GM18505 (cell line): ENCODE measurements around the gene TMEM229B.
A peak's percentile ranks its signal among the peaks of the same experiment; 100 is the strongest.

Source experiments
- ATAC-seq: cut with Tn5 transposase; IDR thresholded peaks from one replicate; pipeline ENCODE4 v1.9.1; 2021; ENCODE audit not compliant: unreplicated experiment
- POLR2A ChIP-seq: IDR thresholded peaks from 4 replicates; pipeline ENCODE4 v1.6.1; 2011; ENCODE audit warnings: borderline replicate concordance; ENCODE audit not compliant: insufficient read depth, insufficient read length; ENCODE audit errors: extremely low read depth

TMEM229B gene

DNA sequence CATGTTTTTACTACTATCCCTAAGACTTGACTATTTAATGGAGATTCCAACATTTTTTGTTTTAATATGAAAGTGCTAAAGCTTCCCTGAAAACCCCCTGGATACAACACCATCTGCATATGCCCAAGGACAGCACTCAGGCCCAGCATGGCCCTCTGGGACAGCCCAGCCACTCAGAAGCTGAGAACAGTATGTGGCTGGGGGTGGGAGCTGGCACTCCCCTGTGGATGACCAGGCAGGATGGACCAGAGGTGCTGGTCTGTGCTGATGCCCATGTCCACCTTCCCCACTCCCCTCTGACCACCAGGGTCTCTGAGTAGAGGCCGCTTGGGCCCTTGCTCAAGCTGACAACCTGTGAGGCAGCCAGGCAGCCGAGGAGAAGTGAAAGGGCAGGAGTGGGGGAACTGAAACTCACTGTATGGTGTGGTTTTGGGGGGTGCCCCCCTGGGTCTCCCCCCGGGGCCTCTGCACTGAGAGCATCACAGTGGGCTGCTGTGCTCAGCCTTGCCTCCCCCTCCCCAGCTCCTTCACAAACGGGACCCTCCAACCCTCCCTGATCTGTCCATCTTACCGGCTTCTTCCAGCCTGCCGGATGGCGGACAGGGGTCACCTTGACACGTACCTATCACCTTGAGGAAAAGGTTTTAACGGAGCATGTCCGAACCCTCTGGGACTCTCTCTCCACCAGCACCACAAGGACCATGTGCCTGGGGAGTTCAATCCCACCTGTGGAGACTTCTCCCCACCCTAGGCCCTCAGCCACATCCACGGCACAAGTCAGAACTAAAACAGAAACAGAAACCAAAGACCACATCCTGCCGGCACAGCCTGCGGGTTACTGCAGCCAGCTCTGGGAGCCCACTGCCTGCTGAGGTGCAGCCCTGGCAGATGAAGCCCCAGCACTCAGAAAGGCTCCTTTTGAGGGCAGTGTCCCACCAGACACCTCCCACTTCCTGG, at the start of gene TMEM229B:
TSS of gene TMEM229B (minus strand) at position 785 of the 957 bp plus-strand sequence. CDS start 14,798 bp downstream, outside the sequence.
- ATAC-seq = peak; percentile 90
- TF ChIP-seq POLR2A = no peak

DNA sequence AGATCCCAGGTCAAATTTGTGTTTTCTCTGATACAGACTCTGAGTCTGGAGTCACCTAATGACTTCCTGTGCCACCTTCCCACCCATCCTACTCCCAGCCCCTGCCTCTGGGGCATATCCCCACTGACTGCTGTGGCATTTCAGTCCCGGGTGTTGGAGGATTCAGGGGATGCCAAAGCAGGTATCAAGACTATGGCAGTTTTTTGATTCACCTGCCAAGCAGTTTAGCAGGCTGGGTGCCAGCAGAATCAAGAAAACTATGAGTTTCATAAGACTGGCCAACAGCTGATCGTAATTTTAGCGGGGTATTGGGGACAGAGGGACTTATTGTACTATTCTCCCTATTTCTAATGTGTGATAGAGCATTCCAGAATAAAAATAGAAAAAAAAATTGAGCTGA, 49.2 kb upstream of the TMEM229B start:
- no peak for TF ChIP-seq POLR2A
- ATAC-seq = no peak

DNA sequence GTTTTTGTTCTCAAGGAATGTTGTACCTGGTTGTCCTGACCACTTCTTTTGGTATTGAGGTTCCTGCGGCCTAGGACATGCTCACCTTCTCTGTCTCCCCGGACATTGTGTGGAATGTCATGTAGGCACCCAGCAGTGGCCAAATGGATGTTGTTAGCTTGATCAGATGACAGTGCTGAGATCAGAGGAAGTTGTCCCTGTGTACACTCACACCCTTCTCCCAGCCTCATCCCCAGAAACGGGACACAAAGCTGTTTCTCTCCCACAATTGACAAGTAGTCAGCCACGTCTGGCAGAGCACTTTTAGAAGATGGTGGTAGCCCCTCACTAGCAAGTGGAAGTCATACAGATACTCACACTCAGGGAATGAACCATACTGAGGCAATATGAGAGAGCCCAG, 47.6 kb upstream of the TMEM229B start:
- no peak for ATAC-seq
- TF ChIP-seq POLR2A = no peak

DNA sequence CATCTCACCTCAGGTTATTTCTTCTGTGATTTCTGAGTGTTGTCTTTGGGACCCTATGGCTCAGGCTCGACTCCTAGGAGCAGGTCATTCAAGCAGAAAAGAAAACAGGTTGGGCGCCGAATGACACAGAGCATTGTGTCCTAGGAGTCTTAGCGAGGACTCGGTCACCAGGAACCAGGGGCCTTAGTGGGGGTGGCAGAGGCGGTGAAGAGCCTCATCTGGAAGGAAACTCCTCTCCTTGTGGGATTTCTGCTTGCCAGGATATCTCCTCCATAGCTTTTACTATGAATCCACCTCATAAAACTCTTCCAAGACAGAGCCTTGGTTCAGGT, 45.2 kb upstream of the TMEM229B start:
- no peak for ATAC-seq

DNA sequence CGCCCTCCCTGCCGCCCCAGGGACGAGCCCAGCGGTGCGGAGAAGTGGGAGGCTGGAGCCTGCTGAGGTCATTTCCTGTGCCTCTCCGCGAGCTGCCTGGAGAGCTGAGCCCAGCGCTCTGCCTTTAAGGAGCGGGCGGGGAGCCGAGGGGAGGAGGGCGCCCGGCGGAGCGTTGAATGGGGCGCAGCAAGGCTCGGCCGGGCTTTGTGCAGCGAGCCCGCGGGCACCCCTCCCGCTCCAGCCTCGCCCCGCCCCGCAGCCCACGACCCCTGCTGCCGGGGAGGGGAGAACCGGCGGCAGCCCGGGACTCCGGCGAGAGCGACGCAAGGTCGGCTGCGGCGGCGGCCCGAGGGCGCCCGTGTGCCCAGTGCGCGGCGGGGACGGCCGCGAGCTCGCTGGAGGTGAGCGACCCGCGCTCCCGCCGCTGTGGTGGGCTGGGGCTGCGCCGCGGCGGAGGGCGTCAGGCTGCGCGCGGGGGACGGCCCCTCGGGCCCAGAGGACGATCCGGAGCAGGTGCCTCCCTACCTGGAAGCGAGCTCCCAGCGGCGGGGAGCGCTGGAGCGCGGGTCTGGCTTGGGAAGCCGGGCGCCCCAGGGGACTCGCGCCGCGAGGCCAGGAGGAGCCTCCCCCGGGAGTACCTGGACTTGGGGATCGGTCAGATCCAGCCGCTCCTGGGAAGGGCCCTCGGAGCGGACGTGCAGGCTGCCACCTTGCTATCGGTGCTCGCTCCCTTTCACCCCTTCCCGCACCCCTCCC, 44.7 kb upstream of the TMEM229B start, which contains the start of gene PLEKHH1:
TSS of gene PLEKHH1 (plus strand) at position 293 of the 756 bp plus-strand sequence. CDS start 8,578 bp downstream, outside the sequence.
- TF ChIP-seq POLR2A = no peak
- ATAC-seq = no peak

More for the DNA sequence above, 45.2 kb upstream of the TMEM229B start:
- TF ChIP-seq POLR2A = no peak

DNA sequence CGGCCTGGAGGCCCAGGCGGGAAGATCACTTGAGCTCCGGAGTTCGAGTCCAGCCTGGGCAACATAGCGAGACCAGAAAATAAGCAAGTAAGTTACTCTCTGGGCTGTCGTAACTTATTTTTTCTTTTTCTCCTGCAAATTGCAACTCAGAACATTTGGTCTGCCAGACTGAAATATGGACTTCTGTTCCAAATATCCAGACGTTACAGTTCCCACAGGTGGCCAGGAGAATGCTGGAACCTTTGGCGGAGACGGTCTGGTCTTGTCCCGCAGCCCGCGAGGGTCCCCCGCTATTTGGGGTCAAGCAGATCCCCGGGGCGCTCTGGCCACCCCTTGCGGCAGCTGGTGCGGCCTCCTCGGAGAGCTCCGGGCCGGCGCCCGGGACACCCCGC, 44.1 kb upstream of the TMEM229B start:
- no peak for ATAC-seq
- no peak for TF ChIP-seq POLR2A

DNA sequence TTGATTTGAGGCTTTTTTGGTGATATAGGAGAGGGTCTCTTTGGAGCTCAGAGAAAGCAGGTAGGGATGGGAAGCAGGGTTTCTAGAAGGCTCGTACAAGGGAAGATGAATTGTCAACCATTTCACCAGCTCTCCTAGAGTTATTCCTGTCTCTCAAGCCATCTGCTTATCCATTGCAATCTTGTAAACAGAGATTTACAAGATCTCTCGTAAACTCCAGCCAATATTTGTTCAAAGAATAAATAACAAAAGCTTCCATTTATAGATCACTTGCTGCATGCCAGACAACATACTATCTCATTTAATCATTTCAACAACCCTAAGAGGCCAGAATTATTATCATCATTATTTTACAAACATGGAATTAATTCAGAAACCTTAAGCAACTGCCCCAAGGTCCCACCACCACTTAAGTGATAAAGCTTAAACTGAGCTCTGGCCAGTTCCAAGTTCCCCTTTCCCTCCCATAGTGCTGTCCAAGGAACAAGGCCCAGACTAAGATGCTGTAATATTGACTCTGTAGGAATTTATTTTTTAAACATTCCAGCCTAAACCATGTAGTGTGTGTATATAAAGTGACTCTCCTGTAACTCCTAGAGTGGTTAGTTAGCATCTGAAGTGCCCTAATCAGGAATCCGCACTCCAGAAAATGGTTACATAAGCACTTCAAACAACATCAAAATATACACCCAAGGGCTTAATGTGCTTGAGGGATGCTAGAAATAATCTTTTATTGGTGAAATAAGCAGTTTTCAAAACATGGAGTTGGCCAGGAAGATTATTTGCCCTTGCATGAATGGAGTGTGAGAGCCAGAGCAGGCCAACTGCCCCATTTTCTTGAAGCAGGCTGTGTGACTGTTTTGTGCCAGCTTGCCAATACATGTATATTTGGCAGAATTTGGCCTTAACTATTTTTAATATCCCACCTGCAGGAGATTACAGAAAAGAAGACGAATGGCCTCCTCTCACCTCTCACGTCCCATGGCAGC, 41.7 kb upstream of the TMEM229B start:
- no peak for ATAC-seq
- no peak for TF ChIP-seq POLR2A

DNA sequence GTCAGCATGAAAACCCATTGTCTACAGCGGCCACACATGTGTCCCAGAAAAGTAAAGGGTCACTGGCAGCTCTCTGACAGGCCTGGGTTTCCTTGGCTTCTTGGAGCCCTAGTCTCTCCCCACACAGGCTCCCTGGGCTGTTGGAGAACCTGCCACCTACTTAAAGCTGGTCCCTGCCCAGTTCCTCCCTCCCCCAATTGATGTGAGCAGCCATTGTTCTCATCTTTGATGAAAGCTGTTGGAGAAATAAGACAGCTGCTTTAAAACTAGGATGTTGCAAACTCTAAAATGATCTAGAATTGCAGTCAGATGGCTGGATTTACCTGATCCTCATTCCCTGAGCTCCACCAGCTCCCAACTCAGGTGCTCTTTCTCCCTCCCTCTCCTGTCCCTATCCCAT, 39.8 kb upstream of the TMEM229B start:
- no peak for ATAC-seq
- no peak for TF ChIP-seq POLR2A

DNA sequence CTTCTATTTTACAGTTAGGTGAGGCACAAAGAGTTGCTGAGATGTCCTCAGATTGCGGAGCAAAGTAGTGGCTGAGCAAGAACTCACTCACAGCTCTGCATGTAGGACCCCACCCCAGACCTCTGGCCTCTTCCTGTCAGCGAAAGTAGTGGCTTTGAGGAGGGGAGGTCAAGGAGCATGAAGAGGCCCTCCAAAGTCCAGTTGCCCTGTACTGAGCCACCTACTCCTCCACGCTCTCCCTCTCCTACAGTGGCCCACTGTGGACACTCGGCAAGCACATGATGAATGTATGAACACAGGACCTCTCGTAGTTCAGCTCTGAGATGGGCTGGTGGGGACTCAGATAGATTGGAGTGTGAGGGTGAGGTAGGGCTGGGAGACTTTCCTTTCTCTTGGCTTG, 39.2 kb upstream of the TMEM229B start:
- ATAC-seq = no peak
- no peak for TF ChIP-seq POLR2A

DNA sequence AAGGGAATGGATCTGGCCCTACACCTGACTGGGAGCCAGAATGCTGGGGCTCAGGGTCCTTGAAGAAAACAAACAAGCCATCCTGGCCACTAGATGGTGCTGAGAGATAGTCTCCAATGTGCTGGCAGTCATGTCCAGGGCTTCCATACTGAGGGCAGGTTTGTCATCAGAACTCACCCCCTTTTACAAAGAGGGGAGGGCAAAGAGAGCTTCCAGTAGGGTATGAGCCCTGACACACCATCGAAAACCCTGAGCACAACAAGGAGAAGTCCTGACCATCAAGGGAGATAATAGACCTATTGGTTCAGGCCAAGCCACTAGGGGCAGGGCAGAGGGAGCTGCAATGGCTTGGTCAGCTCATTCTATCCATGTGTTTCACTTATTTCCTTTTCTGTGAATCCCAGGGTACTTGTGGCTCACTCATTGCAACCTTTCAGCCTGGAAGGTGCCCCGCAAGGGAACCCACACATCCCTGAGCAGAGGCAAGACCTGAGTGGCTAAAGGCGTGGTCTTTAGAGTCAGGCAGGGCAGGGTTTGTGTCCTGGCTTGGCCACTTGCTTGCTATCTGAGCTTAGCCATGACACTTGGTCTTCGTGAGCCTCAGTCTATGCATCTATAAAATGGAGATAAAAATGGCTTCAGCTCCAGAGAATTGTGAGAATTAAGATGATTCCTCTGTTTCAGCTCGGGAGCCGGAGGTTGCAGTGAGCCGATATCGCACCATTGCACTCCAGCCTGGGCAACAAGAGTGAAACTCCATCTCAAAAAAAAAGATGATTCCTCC, 38.3 kb upstream of the TMEM229B start:
- no peak for ATAC-seq

DNA sequence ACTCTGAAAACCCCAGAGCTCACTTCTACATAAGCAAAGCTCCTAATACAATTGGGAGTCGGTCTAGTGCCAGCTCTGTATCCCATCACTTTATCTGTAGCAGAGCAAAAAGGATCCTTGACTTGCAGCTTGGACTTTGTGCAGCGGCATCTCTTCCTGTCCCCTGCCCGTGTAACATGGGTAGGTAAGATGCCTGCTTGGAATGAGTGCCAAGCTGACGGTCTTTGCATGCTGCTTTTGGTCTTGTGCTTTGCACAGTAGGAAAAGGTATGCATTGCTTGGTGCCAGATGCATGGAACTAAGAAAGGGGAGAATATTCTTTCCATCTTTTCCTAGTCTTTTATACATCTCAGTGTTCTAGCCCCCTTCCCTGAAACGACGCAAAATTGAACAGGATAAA, 37.7 kb upstream of the TMEM229B start:
- TF ChIP-seq POLR2A = no peak
- no peak for ATAC-seq

More for the DNA sequence above, 38.3 kb upstream of the TMEM229B start:
- no peak for TF ChIP-seq POLR2A

DNA sequence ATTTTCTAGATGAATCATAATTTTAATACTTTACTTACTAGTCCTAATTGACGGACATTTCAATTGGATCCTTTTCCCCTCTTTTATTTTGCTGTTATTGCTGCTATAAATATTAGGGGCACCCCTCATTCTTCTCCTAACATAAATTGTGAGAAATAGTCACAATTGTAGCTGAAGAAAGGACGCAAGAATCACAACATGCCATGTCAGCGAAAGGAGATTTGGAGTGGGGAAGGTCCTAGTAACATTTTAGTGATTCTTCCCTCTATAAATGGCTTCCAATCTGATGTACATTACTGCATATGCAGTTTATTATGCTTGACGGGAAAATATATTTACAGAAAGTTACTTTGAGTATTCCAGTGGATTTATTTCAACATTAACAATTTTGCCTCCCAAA, 36.9 kb upstream of the TMEM229B start:
- ATAC-seq = no peak
- TF ChIP-seq POLR2A = no peak
